Measurements from ENCODE around the gene SMIM41.

SMIM41 gene

DNA sequence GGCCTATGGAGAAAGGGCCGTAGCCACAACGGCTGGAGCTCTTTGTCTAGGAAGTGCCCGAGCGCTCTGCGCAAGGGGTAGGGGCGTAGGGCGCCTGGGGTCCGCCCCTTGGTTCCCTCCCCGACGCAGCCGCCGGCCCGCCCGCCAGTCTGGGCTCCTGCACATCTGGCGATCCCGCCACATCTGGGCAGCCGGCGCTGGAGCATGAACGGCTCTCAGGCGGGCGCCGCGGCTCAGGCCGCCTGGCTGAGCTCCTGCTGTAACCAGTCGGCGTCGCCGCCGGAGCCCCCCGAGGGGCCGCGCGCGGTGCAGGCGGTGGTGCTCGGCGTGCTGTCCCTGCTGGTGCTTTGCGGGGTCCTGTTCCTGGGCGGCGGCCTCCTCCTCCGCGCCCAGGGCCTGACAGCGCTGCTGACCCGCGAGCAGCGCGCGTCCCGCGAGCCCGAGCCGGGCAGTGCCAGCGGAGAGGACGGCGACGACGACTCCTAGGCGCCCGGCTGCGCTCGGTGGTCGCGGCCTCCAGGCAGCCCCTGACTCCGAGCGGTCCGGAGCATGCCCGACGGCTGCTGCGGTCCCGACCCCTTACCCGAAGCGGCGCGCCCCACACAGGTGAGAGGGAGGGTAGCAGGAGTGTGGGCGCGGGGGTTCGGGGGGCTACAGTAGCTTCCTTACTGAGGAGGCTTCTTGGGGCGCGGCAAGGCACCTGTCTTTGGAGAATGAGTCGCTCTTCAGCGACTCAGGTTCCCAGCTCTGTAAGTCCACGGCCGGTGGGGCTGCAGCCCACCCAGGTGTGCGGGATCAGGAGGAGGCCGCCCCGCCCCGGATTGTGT is at the start of gene SMIM41:
TSS of gene SMIM41 (plus strand) at position 129 of the 827 bp plus-strand sequence. CDS start at position 205, 76 bp downstream.
- DNase-seq: no peak

DNA sequence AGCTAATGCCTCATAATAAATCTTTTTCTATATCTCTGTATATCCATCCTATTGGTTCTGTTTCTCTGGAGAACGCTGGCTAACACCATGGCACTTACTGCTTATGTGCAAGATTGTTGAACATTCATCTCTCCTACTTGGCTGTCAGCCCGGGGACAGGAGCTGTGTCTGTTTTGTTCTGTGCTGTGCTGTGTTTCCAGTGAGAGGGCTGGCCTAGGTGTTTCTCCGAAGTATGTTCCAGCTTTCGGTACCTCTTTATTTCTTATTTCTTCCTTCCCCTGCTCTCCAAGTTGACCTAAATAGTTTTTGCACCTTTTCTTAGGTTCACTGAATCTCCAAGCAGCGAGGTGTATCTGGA is 47.1 kb upstream of the SMIM41 start:
- no peak for DNase-seq

DNA sequence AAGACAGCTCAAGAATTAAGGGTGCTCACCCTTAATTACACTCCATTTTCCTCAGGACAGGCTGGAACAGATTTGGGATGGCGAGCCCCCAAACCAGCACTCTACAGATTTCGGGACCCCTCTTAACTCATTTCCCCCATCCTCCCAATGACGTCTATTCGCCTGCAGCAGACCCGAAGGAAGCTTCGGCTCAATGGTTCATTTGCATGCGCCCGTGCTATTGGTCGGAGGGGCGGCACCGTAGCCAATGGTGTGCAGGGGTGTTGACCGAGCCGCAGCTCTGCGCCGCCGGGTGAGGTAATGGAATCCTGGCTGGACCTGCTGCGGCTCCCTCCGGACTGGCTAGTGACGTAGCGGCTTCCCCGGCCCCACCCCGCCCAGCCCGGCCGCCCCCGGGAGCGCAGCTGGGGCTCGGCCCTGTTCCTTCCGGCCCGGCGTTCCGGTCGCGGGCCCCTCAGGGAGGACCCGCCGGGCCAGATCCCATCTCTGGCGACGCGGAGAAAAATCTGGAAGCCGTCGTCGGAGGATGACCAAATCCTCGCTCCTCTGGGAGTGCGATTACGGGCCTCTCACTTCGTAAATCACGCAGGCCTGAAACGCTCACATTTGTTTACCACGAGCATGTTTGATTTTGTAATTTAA is 46.6 kb upstream of the SMIM41 start:
- peak; percentile 97 for DNase-seq

DNA sequence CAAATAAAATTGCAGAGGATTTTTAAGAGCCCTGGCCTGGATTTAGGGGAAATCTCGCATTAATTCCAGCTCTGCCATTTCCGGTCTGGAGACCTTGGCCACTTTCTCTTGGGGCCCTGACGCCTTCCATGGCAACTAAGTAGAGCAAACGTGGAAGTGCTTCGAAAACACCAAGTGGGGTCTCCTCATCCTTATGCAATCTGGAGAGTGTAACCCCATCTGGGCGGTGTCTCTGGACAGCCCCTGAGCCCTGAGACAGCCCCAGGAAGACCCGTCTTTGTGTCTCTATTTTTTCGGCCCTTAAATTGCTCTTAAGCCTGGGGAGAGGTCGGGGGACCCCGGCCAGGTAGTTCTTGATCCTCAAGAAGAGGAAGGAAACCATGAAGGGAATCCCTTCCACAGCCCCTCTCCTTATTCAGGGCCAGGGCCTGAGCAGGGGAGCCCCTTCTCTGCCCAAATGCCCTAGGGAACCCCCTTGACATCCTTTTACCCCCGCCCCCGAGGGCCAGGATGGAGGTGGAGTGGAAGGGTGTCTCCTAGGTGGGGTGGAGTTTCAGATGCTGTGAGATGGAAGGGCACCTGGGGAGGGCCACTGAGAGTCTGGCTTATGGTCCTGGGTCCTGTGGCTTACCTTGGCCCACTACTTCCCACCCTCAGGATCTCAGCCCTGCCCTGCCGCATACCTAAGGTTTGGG is 45.9 kb upstream of the SMIM41 start:
- no peak for DNase-seq

DNA sequence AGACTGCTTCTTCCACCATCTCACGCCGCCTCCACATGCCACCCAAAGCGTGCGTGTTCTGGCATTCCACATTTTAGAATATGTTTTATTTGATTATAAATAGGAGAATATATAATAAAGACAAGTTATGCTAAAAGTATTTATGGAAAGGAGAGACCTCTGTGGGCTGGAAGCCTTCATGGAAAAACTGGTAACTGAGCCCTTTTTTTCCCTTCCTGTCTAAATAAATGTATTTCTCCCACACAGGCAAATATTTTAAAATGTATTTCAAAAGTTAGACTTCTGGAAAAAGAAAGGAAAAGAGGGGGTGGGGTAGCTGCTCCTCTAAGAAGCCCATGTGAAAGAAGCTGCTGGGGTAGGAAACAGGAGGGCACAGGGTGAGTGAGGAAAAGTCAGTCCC is 44.3 kb upstream of the SMIM41 start:
- no peak for DNase-seq

DNA sequence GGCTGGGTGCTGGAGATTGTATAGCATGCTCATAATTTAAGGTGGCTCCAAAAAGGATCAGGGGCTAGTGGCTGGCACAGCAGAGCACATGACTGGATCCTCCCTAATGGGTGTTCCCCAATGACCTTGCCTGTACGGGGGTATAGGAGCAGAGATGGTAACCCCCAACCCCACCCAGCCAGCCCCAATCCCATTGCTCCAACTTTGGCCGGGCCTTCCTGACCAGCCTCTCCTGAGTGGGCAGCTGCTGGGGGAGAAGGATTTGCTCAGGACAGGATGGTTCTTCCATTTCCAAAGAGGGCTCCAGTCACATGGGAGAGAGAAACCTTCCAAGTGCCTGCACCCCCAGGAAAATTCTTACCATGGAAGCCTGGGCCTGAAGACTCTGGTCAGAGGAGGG is 43.6 kb upstream of the SMIM41 start:
- DNase-seq: no peak

DNA sequence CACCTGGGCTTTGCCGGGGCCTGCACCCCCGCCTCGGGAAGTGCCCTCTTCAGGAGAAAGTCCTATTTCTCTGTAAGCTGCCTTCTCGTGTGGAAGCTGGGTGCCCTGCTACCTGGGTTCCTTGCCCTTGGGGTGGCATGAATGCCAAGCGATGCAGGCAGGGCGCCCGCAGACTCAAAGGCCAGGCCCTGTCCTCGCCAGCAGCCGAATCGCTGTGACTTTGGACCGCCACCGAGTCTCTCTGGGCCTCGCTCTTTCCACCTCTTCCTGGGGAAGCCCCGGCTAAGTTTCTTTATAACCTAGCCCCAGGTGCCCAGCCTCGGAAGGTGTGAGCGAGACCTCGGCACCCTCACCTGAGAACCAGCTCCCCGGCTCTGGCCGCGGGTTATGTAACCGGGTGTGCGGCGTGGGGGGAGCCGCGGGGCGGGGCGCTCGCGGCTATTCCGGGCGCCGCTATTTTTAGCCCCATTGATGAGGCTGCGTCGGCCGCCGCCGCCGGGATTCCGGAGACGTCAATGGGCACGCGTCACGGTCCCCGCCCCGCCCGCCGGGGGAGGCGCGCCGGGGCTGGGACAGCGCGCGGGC is 42.8 kb upstream of the SMIM41 start:
- peak; percentile 73 for DNase-seq

DNA sequence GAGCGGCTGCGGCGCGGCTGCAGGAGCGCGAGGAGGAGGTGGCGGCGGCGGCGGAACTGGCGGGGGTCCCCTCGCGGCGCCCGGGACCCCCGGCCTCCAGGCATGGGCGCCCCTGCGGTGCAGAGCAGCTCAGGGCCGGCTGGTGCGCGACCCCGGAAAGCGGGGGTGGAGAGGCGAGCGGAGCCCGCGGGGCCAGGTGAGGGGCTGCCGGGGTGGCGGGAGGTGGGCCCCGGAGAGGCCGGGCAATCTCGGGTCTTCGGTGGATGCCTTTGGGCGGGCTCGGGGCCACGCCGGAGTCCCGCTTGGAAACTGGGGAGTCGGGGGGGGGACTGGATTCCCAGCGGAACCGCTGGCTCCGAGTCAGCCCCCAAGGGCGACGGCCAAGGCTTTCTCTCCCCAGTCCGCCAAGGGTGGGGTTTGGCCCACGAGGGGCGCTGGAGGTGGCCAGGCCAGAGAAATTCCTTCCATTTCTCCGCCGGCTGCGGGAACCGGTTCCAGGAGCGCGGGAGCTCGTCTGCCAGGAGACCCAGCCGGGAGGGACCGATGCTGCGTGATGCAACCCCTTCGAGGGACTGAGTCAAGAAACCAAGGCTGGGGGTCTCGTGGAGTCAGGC is 42.1 kb upstream of the SMIM41 start:
- no peak for DNase-seq

DNA sequence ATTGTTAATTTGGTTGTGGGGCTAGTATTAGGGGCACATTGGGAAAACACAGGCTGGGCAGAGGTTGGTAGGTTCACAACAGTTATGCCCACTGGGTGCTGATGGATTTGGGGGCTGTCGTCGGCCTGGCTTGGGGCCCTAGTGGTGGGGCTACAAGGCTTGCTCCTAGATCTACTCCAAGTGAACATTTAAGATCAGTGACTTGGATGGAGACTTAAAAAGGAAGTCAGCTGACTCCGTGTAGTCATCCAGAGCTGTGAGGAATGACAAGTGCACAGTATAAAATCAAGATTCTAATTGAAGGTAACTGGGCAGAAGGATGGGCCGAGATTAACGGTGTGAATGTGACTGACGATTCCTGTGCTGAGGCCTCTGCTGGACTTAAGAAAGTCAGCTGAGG is 41.1 kb upstream of the SMIM41 start:
- DNase-seq: no peak

DNA sequence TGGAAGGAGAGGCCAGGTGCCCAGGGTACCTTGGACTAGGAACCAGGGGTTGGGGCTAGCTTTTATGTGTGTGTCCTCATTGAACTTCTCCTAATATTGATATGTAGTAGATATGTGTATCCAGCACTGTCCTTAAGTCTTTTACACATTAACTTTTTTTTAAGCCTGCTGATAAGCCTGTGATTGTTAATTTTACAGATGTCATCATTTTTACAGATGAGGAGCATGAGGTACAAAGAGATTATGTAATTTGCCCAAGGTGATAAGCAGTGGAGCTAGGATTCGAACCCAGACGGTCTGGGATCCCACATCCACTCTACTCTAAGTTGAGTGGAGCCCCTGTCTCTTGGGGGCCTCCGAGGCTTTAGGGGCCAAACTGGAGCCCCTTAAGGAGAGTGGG is 38.5 kb upstream of the SMIM41 start:
- DNase-seq: no peak

DNA sequence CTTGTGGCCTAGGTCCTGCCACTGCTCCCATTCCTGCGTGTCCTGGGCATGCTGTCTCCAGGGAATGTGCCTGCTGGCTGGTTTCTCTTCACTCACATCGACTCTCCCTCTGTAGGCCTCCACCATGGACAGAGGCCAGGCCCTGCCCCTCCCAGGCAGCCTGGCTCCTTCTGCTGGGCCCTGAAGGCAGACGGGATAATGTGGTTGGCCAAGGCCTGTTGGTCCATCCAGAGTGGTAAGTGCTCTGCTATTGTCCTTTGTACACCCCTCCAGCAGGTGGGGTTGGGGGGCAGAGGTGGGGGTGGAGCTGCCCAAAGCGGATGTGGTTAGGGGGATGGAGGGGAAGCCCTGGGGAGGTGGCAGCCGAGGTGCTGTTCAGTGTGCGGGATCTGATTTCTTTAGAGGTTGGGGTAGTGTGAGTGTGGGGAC is 37.8 kb upstream of the SMIM41 start:
- no peak for DNase-seq

DNA sequence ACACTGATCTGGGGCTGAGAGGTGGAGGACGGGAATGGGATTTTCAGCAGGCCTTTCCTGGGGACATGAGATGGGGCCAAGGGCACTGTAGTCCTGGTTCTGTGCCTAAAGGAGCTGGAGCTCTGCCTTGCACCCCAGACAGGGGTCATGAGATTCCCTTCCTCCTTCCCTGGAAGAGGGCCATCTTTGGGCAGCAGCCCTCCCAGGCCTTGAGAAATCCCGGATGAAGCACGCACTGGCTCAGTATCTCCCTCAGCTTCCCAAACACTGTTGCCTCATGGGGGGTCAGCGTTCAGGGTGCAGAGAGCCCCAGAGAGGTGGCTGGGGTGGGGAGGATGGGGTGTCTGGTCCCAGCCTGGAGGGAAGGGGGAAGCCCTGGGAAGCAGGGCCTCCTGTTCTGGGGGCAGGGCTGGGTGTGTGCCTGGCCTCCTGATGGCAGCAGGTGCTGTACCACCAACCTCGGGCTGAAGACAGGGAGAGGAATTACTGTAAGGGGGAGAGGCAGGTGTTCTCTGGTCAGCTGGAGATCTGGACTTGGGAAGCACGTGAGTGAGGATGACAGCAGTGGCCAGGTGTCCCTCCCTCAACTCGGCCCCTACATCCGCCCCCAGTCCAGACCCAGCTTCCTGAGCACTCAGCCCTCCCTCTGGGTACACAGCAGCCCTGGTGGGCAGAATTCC is 36.7 kb upstream of the SMIM41 start:
- DNase-seq: no peak

DNA sequence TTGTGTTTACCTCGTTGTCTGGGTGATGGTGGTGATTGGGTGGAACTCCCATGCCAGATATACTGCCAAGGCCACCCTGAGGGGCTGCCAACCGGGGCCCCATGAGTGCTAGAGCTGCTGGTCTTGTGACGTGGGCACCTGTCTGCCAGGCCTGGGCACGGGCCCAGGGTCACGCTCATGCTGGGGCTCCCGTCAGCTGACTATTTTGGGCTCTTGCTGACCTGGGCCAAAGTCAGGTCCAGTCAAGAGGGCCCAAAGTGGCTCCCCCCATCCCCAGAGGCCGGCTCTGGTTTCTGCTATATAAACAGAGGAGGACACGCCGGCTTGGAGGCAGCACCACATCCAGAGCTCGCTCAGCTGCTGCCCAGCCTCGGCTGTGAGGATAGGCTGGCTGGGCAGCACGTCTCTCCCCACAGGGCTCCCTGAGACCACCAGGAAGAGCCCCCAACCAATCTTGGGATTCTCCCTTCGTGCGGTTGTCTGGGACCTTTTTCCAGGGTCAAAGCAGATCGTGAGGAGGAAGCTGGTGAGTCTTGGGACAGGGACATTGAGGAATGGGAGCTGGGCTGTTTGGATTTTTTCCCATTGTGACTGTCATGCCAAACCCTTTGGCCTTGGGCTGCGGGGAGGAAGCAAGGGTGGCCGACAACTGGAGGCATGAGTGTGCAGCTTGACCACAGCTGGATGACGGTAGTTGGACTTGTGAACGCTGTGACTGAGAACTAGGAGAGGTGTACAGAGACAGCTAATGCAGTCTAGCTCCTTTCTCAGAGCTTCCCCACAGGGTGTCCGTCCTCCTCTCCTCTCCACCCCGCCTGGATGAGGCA is 35.9 kb upstream of the SMIM41 start:
- DNase-seq: no peak

DNA sequence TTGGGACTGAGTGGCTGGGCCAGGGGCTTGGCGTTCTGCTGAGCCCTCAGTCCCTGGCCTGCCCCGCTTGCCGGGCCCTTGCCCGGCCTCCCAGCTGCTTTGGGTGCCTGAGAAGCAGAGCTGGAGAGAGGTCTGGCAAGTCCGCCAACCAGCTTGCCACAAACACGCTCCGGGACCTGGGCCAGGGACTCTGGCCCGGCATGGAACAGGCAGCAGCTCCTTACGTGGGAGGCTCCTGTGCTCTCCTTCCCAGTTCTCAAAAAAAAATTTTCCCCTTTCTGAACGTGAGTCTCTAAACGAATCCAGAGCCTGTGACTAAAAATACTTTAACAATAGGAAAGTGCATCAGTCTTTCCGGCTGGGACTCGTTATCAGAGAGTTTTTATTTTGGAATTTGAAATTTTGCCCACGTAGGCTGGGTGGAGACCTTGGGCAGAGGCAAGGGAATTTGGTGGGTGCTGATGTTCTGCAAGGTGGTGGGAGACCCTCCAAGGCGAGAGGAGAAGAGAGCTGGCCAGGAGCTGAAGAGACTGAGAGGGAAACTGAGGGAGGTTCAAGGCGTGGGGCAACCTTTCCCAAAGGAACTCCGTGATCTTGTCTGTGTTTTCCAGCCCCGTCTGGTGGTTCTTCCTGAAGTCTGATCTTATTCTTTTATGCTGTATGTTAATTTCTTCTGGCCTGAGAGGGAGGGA is 35.1 kb upstream of the SMIM41 start:
- no peak for DNase-seq

DNA sequence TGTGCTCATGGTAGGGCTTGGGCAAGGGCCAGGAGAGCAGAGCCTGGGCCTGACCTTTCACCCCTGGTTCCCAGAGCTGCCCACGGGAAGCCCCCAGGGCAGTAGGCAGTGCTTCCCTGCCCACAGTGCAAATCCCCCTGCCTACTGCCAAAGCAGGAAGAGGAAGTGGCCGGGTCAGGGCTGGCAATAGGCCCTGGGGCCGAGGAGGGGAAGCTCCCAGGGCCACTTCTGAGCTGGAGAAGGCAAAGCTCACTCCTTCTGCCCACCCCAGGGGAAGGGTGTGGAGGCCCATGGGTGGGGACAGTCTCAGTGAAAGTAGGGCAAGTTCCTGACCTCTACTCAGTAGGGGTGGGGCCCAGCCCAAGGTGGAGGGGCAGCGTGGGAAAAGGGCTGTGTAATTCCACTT is 33.7 kb upstream of the SMIM41 start:
- DNase-seq: no peak

DNA sequence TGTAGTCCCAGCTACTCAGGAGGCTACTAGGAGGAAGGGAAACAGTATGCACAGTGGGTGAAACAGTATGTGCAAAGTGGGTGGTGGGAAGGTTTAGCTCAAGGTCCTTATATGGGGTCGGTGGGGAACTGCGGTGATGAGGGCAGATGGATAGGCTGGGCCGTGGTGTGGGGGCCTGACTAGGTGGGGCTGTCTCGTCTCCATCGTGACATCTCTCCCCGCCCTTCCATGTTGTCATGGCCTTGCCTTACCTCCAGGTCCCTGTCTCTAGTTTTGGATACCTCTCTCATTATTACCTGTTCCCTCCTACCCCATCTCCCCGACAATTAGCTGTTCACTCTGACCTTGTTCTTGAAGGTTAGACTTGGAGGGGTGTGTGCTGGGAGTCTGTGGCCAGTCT is 32.6 kb upstream of the SMIM41 start:
- no peak for DNase-seq

DNA sequence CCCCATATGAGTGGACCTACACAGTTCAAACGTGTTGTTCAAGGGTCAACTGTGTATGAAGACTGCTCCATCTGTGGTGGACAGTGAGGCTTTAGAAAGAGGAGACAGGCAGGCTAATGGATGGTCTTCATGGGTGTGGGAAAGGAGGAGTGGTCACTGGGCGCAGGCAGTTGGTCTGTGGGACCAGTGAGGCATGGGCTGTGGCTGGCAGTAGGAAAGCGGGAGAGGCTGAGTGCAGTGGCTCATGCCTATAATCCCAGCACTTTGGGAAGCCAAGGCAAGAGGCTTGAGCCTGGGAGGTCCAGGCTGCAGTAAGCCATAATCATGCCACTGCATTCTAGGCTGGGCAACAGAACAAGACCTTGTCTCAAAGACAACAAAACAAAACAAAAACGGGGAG is 30.2 kb upstream of the SMIM41 start:
- no peak for DNase-seq

DNA sequence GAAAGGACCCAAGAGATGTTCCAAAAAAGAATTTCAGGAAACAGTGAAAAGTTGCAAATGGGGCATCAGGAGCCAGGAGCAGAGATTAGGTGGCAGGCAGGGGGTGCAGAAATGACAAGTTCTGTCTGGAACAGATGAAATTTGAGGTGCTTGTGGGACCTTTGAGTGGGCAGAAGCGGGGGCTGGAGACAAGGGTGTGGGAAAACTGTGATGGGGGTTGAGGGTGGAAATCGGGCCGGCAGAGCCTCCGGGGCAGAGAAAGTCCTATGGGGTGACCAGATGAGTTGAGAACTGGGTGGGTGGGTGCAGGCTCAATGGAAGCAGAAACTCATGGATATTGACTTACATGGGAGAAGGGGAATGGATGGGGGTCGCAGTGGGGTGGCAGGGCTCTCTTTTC is 29.8 kb upstream of the SMIM41 start:
- DNase-seq: no peak

DNA sequence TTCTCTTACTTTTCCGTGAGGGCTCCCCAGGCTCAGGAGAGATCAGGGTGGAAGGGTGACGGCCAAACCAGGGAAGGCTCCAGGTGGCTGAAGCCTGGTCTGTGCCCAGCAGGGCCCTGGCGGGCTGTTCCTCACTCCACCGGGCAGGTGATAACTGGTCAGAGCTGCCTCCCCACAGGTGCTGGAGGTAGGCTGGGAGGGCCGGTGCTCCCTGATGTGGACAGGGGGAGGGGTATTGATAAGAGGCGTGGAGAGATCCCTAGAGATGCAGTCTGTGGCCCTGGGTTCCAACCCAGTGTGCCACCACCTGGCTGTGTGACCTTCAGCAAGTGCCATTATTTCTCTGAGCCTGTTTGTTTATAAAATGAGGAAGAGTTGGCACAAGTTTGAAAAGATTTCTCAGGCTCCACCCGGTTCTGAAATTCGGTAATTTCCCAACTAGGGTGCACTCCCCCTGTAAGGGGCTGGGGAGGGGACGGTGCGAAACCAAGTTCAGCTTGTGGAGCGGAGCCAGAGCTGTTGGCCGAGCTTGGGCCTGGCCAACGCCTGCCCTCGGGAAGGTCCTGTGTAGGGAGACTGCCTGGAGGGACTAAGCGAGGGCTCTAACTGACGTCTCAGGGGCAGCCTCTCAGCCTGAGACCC is 29.3 kb upstream of the SMIM41 start:
- DNase-seq: no peak

DNA sequence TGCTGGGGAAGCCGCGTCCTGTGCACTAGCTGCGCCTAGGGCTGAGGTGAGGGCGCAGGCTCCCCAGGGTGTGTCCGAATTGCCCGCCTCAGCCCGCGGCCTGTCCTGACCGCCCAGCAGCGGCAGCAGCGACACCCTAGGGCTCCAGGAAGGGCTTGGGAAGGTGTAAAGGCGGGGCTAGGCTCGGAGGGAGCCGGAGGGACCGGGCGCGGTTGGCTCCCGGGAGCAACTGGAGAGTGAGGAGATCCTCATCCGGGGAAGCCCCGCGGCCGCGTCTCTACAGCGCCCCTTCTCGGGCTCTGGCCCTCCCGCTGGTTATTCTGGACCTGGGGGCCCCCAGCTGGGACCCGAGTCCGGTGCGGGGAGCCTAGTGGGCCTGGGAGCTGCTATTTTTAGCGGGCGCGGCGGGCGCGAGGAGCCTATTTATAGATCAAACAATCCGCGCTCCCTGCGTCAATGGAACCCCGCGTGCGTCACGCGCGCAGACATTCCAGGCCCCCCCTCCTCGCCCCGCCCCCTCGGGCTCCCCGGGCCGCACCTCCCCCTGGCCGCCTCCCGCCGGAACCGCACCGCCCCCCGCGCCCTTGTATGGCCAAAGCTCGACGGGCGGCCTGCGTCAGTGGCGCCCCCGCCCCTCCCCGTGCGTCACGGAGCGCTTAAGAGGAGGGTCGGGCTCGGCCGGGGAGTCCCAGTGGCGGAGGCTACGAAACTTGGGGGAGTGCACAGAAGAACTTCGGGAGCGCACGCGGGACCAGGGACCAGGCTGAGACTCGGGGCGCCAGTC is 28.6 kb upstream of the SMIM41 start, which contains the start of gene NR4A1:
TSS of gene NR4A1 (plus strand) at position 685 of the 784 bp plus-strand sequence. CDS start 2,887 bp downstream, outside the sequence.
- DNase-seq: peak; percentile 95
